ENCODE results near the gene C12orf75.
"Not testable (repeated sequence)": the region's sequence is repeated elsewhere in the genome, so short reads cannot be mapped to it uniquely, and the experiment has no call there.

Gene C12orf75

GRCh38 chr12:105382771-105383622 is 52.5 kb downstream of the C12orf75 start:
- DNase-seq, result no peak

- DNase-seq, result no peak
These were observed 53.7 kb downstream of the C12orf75 start for GRCh38 chr12:105384220-105384619.

GRCh38 chr12:105384916-105385535 is 54.5 kb downstream of the C12orf75 start:
- no peak for DNase-seq

GRCh38 chr12:105386431-105386830 is 55.9 kb downstream of the C12orf75 start:
- no peak for DNase-seq

GRCh38 chr12:105391231-105391630 is 60.7 kb downstream of the C12orf75 start:
- no peak for DNase-seq

GRCh38 chr12:105393587-105393986 is 63.1 kb downstream of the C12orf75 start:
- DNase-seq, result no peak

- DNase-seq, result no peak
These were observed 65.5 kb downstream of the C12orf75 start for GRCh38 chr12:105396024-105396423.

GRCh38 chr12:105396983-105397382 is 66.5 kb downstream of the C12orf75 start:
- no peak for DNase-seq

GRCh38 chr12:105398930-105399329 is 68.4 kb downstream of the C12orf75 start:
- DNase-seq, result no peak

GRCh38 chr12:105399428-105400081 is 69.1 kb downstream of the C12orf75 start:
- no peak for DNase-seq

- no peak for DNase-seq
These were observed 69.7 kb downstream of the C12orf75 start for GRCh38 chr12:105400227-105400626.

- no peak for DNase-seq
These were observed 70.7 kb downstream of the C12orf75 start for GRCh38 chr12:105401198-105401597.

GRCh38 chr12:105402366-105402765 is 71.9 kb downstream of the C12orf75 start:
- DNase-seq, result no peak

GRCh38 chr12:105403095-105403494 is 72.6 kb downstream of the C12orf75 start:
- no peak for DNase-seq

- DNase-seq, result not testable (repeated sequence)
These were observed 73.6 kb downstream of the C12orf75 start for GRCh38 chr12:105404134-105404533.

GRCh38 chr12:105406497-105406896 is 76.0 kb downstream of the C12orf75 start:
- DNase-seq, result no peak

- no peak for DNase-seq
These were observed 78.8 kb downstream of the C12orf75 start for GRCh38 chr12:105409279-105409678.

- no peak for DNase-seq
These were observed 79.4 kb downstream of the C12orf75 start for GRCh38 chr12:105409801-105410471.

- DNase-seq, result no peak
These were observed 83.5 kb downstream of the C12orf75 start for GRCh38 chr12:105413911-105414487.

- no peak for DNase-seq
These were observed 87.2 kb downstream of the C12orf75 start for GRCh38 chr12:105417732-105418131.

GRCh38 chr12:105418229-105418628 is 87.7 kb downstream of the C12orf75 start:
- no peak for DNase-seq

- no peak for DNase-seq
These were observed 88.4 kb downstream of the C12orf75 start for GRCh38 chr12:105418821-105419291.

- DNase-seq, result no peak
These were observed 89.1 kb downstream of the C12orf75 start for GRCh38 chr12:105419606-105420005.
